ENCODE results near the gene CDC73.

- TF ChIP-seq CTCF (conservative IDR thresholded peaks at IDR 0.05; ENCODE audit: low read depth, low read length) (no peak), EZH2 (IDR thresholded peaks at IDR 0.05; ENCODE audit: low read length, unreplicated experiment) (no peak)
Measured at GRCh38 chr1:193192586-193192985, 70.8 kb downstream of the CDC73 start.

Data from PC-3 (cell line).